PFSK-1 (cell line): ENCODE data around the gene CDKL2.

ENCODE experiments used
- FOXP2 ChIP-seq: optimal IDR thresholded peaks from 2 replicates; pipeline ENCODE3; 2011; ENCODE audit warnings: borderline replicate concordance, control low read depth, inconsistent platforms; ENCODE audit not compliant: insufficient read depth; ENCODE audit errors: extremely low read length, extremely low read depth
- REST ChIP-seq, 2 experiments: IDR thresholded peaks; 2 replicates each; pipeline versions ENCODE4 v1.6.1 to v1.8.0; 2011 to 2012; ENCODE audit warnings: low read depth in 2 of 2, low read length in 2 of 2, control low read depth in 1 of 2, inconsistent platforms in 1 of 2, mild to moderate bottlenecking in 1 of 2, moderate library complexity in 1 of 2; ENCODE audit not compliant: insufficient read depth in 1 of 2
- SIN3A ChIP-seq: IDR thresholded peaks from 2 replicates; pipeline ENCODE4 v1.6.1; 2012; ENCODE audit warnings: mild to moderate bottlenecking, low read length, moderate library complexity, borderline replicate concordance; ENCODE audit not compliant: insufficient read depth
- TAF1 ChIP-seq: IDR thresholded peaks from 2 replicates; pipeline ENCODE4 v1.6.1; 2012; ENCODE audit warnings: low read length, control low read depth, borderline replicate concordance; ENCODE audit not compliant: insufficient read depth

GRCh38 chr4:75634951-75635350, 4.6 kb upstream of the CDKL2 start:
- TF ChIP-seq REST (IDR thresholded peaks at IDR 0.05; ENCODE audit: insufficient read depth in 1 of 2, low read depth in 2 of 2, low read length in 2 of 2) (no peak), SIN3A (no peak), TAF1 (no peak), FOXP2 (no peak)
